Uterus (tissue), 4 donors: ENCODE measurements around the gene ZNF470. TPM values are rescaled to one million over a fixed set of nuclear protein-coding genes. Genes with fewer than 3 reads are reported as not detected.

Source experiments
- DNase-seq, 2 donors: peaks; one replicate each; pipeline ENCODE4 v3.0.0-alpha.2; 2019 to 2020
- H3K27ac ChIP-seq, 2 donors: fragments of 200-600 bp; sonication (generic); 1 replicate in 1 of 2; 2 replicates in 1 of 2; pipeline ENCODE4 v1.5.1; 2016 to 2018
- H3K27me3 ChIP-seq, 2 donors: fragments of 200-600 bp; sonication (generic); one replicate each; pipeline ENCODE4 v1.5.1; 2018 to 2019; ENCODE audit warnings: control low read depth in 1 of 2
- H3K36me3 ChIP-seq, 2 donors: fragments of 200-600 bp; sonication (generic); one replicate each; pipeline ENCODE4 v1.5.1; 2019; ENCODE audit warnings: control low read depth in 1 of 2
- H3K4me1 ChIP-seq, 2 donors: fragments of 200-600 bp; sonication (generic); one replicate each; pipeline ENCODE4 v1.5.1; 2018 to 2019; ENCODE audit warnings: control low read depth in 1 of 2
- H3K4me3 ChIP-seq, 2 donors: fragments of 200-600 bp; sonication (generic); 1 replicate in 1 of 2; 2 replicates in 1 of 2; pipeline ENCODE4 v1.5.1; 2018 to 2019; ENCODE audit warnings: mild to moderate bottlenecking in 1 of 2
- H3K9me3 ChIP-seq, 2 donors: fragments of 200-600 bp; sonication (generic); one replicate each; pipeline ENCODE4 v1.5.1; 2019; ENCODE audit warnings: control low read depth in 1 of 2
- CTCF ChIP-seq, 4 experiments: fragments of 200-600 bp in 2 of 4; fragments of 450-650 bp in 2 of 4; sonication (generic) in 2 of 4; IDR thresholded peaks; one replicate each; pipeline ENCODE4 v1.5.1; 2016 to 2019; ENCODE audit warnings: antibody characterized with exemption in 4 of 4, mild to moderate bottlenecking in 2 of 4, moderate library complexity in 1 of 4
- POLR2A ChIP-seq, 2 donors: fragments of 450-650 bp; IDR thresholded peaks; one replicate each; pipeline ENCODE4 v1.6.1; 2016; ENCODE audit warnings: antibody characterized with exemption in 2 of 2, mild to moderate bottlenecking in 1 of 2, moderate library complexity in 1 of 2
- intact Hi-C: fragments of 100-400 bp; cut with DNase I; formaldehyde crosslinking; loops from one replicate; pipeline ENCODE4 v1.15.1; 2023; ENCODE audit warnings: low total_unique reads
- total RNA-seq, 4 donors: library from RNA; depleted of rRNA in 3 of 4; stranded (reverse); fragments of >200 nt in 3 of 4; gene quantifications; one replicate each; pipeline versions ENCODE4 v1.1.0 to v1.2.4, GENCODE V29; 2014 to 2023
- donor health status: DM: yes; HTN: yes; CAD: no.

The ZNF470 gene
- total RNA-seq, 4 donors from 2014 or later, result 7.5 to 11.0 (median 9.7) TPM

DNA sequence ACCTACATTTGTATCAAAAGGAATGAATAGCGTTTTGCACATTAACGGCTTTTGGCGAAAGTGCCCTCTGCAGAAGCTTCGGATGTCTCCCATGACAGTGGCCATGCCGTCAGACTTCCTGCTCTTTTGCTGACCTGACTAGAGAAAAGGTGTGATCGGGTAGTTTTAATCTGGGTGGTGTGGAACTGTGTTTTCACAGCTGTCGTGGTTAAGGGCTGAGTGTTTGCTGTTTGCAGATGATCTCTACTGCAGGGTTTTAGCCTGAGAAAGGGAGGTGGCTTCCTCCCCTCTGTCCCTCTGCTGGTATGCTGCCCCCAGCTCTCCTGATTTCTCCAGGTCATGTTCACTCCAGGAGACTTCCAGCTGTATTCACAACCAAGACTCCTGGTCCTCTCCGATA is 50.3 kb downstream of the ZNF470 start:
- no peak overlapping the region for H3K27ac ChIP-seq
- H3K4me3 ChIP-seq, result no peak overlapping the region
- no peak for DNase-seq
- intact Hi-C loops, result no loop called here
- H3K36me3 ChIP-seq, result no peaks in the 10 kb centered on the region
- TF ChIP-seq POLR2A (IDR thresholded peaks at IDR 0.05), result no peak
- no peak for TF ChIP-seq CTCF (IDR thresholded peaks at IDR 0.05)
- no peaks in the 10 kb centered on the region for H3K4me1 ChIP-seq
- peaks cover 0 to 76% of the 10 kb centered on the region in 2 donors for H3K9me3 ChIP-seq
- H3K27me3 ChIP-seq, result no peaks in the 10 kb centered on the region

DNA sequence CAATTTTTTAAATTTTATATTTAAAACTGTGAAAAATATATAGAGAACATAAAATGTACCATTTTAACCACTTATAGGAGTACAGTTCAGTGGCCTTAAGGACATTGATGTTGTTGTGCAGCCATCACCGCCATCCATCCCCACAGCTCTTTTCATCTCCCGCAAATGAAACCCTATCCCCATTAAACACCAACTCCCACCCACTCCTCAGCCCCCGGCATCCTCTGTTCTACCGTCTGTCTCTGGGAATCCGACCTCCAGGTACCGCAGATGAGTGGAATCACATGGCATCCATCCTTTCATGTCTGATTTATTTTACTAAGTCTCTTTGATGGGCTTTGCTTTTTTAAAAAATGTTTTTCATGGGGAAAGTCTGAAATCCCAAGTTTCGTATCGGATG is 51.9 kb downstream of the ZNF470 start:
- Histone ChIP-seq H3K36me3 (no peaks in the 10 kb centered on the region), H3K27me3 (no peaks in the 10 kb centered on the region), H3K4me3 (no peak overlapping the region), H3K27ac (no peak overlapping the region), H3K9me3 (peaks cover 0 to 77% of the 10 kb centered on the region in 2 donors), H3K4me1 (no peaks in the 10 kb centered on the region)
- intact Hi-C loops, result no loop called here
- no peak for TF ChIP-seq CTCF (IDR thresholded peaks at IDR 0.05)
- TF ChIP-seq POLR2A (IDR thresholded peaks at IDR 0.05), result no peak
- DNase-seq, result no peak

DNA sequence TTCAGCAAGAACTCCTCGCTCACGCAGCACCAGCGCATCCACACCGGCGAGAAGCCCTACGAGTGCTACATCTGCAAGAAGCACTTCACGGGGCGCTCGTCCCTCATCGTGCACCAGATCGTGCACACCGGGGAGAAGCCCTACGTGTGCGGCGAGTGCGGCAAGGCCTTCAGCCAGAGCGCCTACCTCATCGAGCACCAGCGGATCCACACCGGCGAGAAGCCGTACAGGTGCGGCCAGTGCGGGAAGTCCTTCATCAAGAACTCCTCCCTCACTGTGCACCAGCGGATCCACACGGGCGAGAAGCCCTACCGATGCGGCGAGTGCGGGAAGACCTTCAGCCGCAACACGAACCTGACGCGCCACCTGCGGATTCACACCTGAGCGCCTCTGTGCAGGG is 55.1 kb downstream of the ZNF470 start:
- Histone ChIP-seq H3K27ac (no peak overlapping the region), H3K27me3 (no peaks in the 10 kb centered on the region), H3K4me1 (no peaks in the 10 kb centered on the region), H3K36me3 (no peaks in the 10 kb centered on the region), H3K4me3 (no peak overlapping the region), H3K9me3 (peaks cover 0 to 71% of the 10 kb centered on the region in 2 donors)
- no peak for TF ChIP-seq POLR2A (IDR thresholded peaks at IDR 0.05)
- no peak for TF ChIP-seq CTCF (IDR thresholded peaks at IDR 0.05)
- intact Hi-C loops, result no loop called here
- DNase-seq, result no peak

DNA sequence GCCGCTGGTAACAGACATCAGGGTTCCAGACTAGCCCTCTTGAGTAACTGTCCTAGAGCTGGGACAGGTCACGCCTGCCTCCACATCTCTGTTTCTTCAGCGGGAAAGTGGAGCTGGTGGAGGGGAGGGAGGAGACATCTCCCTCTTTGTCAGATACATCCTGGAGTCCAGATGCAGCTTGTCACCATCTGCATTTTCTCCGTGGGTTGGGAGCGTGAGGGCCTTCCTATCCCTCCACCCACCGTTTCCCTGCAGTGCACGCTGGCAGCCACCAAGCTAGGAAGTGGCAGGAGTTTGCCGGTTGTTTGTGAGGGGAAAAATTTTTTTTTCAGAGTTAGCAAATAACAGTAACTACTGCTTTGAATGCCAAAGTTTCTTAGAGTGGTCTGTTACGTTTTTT is 55.7 kb downstream of the ZNF470 start:
- H3K27ac ChIP-seq, result no peak overlapping the region
- no peak for DNase-seq
- intact Hi-C loops, result no loop called here
- TF ChIP-seq CTCF (IDR thresholded peaks at IDR 0.05), result no peak
- TF ChIP-seq POLR2A (IDR thresholded peaks at IDR 0.05), result no peak
- H3K27me3 ChIP-seq, result no peaks in the 10 kb centered on the region
- H3K4me3 ChIP-seq, result no peak overlapping the region
- peaks cover 0 to 70% of the 10 kb centered on the region in 2 donors for H3K9me3 ChIP-seq
- no peaks in the 10 kb centered on the region for H3K36me3 ChIP-seq
- no peaks in the 10 kb centered on the region for H3K4me1 ChIP-seq

DNA sequence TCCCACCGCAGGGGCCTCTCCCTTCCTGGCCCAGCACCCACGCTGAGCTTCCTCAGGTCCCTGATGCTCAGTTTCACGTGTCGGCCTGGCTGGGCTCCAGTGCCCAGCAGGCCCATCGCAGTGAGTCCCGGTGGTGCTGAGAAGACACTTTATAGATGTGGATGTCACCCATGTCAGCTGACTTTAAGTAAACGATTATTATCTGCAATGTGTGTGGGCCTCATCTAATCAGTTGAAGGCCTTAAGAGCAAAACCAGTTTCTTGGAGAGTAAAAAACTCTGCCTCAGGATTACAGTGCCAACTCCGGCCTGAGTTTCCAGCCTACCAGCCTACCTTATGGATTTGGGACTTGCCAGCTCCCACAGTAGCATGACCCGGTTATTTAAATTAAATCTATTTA is 58.4 kb downstream of the ZNF470 start:
- DNase-seq, result no peak
- H3K27ac ChIP-seq, result no peak overlapping the region
- no peaks in the 10 kb centered on the region for H3K27me3 ChIP-seq
- H3K9me3 ChIP-seq, result peaks cover 0 to 63% of the 10 kb centered on the region in 2 donors
- H3K4me1 ChIP-seq, result no peaks in the 10 kb centered on the region
- intact Hi-C loops, result no loop called here
- TF ChIP-seq POLR2A (IDR thresholded peaks at IDR 0.05), result no peak
- no peak for TF ChIP-seq CTCF (IDR thresholded peaks at IDR 0.05)
- H3K4me3 ChIP-seq, result no peak overlapping the region
- no peaks in the 10 kb centered on the region for H3K36me3 ChIP-seq
